SU-DHL-6 (cell line): ENCODE measurements around the gene NBPF3.

Experiments
- H2AFZ ChIP-seq: fragments of 200-600 bp; sonication (generic); 2 replicates; pipeline ENCODE4 v1.6.1; 2014; ENCODE audit warnings: low read depth, mild to moderate bottlenecking, moderate library complexity, mixed read lengths, antibody characterized with exemption, low read length; ENCODE audit not compliant: severe bottlenecking
- H3F3A ChIP-seq: fragments of 200-600 bp; shearing (Covaris generic); 2 replicates; pipeline ENCODE4 v1.6.0; 2016; ENCODE audit warnings: antibody characterized with exemption, mild to moderate bottlenecking; ENCODE audit not compliant: insufficient read depth
- H3K27ac ChIP-seq: fragments of 200-600 bp; sonication (generic); 2 replicates; pipeline ENCODE4 v1.5.1; 2016; ENCODE audit warnings: low read depth, mild to moderate bottlenecking, low read length, moderate library complexity, mixed read lengths
- H3K27me3 ChIP-seq: fragments of 200-600 bp; sonication (generic), shearing (Covaris generic); 2 replicates; pipeline ENCODE4 v1.6.0; 2014; ENCODE audit warnings: mild to moderate bottlenecking, low read length
- H3K36me3 ChIP-seq: fragments of 200-600 bp; sonication (generic); 2 replicates; pipeline ENCODE4 v1.6.1; 2014; ENCODE audit warnings: mild to moderate bottlenecking, low read length, mixed read lengths
- H3K4me2 ChIP-seq: fragments of 300-600, 200-600 bp; shearing (Covaris generic), sonication (generic); 2 replicates; pipeline ENCODE4 v1.6.0; 2014; ENCODE audit warnings: low read length, low read depth, mild to moderate bottlenecking; ENCODE audit not compliant: poor library complexity, severe bottlenecking
- H3K4me3 ChIP-seq: fragments of 200-600 bp; sonication (generic); 2 replicates; pipeline ENCODE4 v1.5.1; 2014; ENCODE audit warnings: antibody characterized with exemption, low read length, mild to moderate bottlenecking, mixed read lengths; ENCODE audit not compliant: insufficient read depth, poor library complexity, severe bottlenecking
- H3K79me2 ChIP-seq: fragments of 200-600 bp; sonication (generic); 2 replicates; pipeline ENCODE4 v1.6.1; 2014; ENCODE audit warnings: mild to moderate bottlenecking, low read length, moderate library complexity; ENCODE audit not compliant: insufficient read depth
- H3K9ac ChIP-seq: fragments of 200-600 bp; sonication (generic); 2 replicates; pipeline ENCODE4 v1.7.0; 2014; ENCODE audit warnings: mild to moderate bottlenecking, low read length
- H3K9me2 ChIP-seq: fragments of 200-600 bp; sonication (generic); replicated peaks from 2 replicates; pipeline ENCODE4 v1.6.1; 2014; ENCODE audit warnings: low read length; ENCODE audit not compliant: insufficient read depth
- H3K9me3 ChIP-seq: fragments of 200-600 bp; sonication (generic); 2 replicates; pipeline ENCODE4 v1.6.1; 2014; ENCODE audit warnings: low read length, mixed read lengths; ENCODE audit not compliant: insufficient read depth
- H4K20me1 ChIP-seq: fragments of 200-600 bp; sonication (generic); 2 replicates; pipeline ENCODE4 v1.6.1; 2014; ENCODE audit warnings: low read depth, mild to moderate bottlenecking, antibody characterized with exemption, low read length, moderate library complexity, mixed read lengths
- CTCF ChIP-seq: fragments of 200-600 bp; sonication (generic); IDR thresholded peaks from one replicate; pipeline ENCODE4 v1.5.1; 2017; ENCODE audit warnings: antibody characterized with exemption, mild to moderate bottlenecking, low read length, moderate library complexity; ENCODE audit not compliant: insufficient read depth, poor library complexity, severe bottlenecking
- EZH2phosphoT487 ChIP-seq: fragments of 200-600 bp; sonication (generic), shearing (Covaris generic); conservative IDR thresholded peaks from 2 replicates; pipeline ENCODE4 v1.6.1; 2018; ENCODE audit warnings: mild to moderate bottlenecking, antibody characterized with exemption, low read length, moderate library complexity, mixed read lengths

Gene NBPF3

GRCh38 chr1:21520899-21521716 is 81.2 kb downstream of the NBPF3 start:
- Histone ChIP-seq H3K27me3 (no peaks in the 10 kb centered on the region), H3K9ac (no peak overlapping the region)

GRCh38 chr1:21521717-21522060 is 81.8 kb downstream of the NBPF3 start:
- Histone ChIP-seq H3K36me3 (no peaks in the 10 kb centered on the region), H2AFZ (no peak overlapping the region), H3K4me3 (no peak overlapping the region), H3F3A (peaks cover 41% of the 10 kb centered on the region), H3K9ac (no peak overlapping the region), H3K79me2 (no peaks in the 10 kb centered on the region), H3K27ac (no peak overlapping the region), H3K27me3 (no peaks in the 10 kb centered on the region), H3K9me3 (no peaks in the 10 kb centered on the region), H3K9me2 (no peaks in the 10 kb centered on the region), H3K4me2 (no peak overlapping the region), H4K20me1 (no peaks in the 10 kb centered on the region)
- no peak for TF ChIP-seq EZH2phosphoT487

More at GRCh38 chr1:21520899-21521716, 81.2 kb downstream of the NBPF3 start:
- peaks cover 42% of the 10 kb centered on the region for H3F3A ChIP-seq
- no peaks in the 10 kb centered on the region for H3K9me2 ChIP-seq
- H3K27ac ChIP-seq, result no peak overlapping the region
- no peaks in the 10 kb centered on the region for H4K20me1 ChIP-seq
- H3K79me2 ChIP-seq, result no peaks in the 10 kb centered on the region
- H3K4me2 ChIP-seq, result no peak overlapping the region
- no peaks in the 10 kb centered on the region for H3K9me3 ChIP-seq
- H3K4me3 ChIP-seq, result no peak overlapping the region
- no peaks in the 10 kb centered on the region for H3K36me3 ChIP-seq
- TF ChIP-seq CTCF (no peak), EZH2phosphoT487 (no peak)
- H2AFZ ChIP-seq, result no peak overlapping the region

- H3K27me3 ChIP-seq, result no peaks in the 10 kb centered on the region
Measured at GRCh38 chr1:21522525-21523038, 82.6 kb downstream of the NBPF3 start.

More at GRCh38 chr1:21522525-21523038, 82.6 kb downstream of the NBPF3 start:
- H3K27ac ChIP-seq, result no peak overlapping the region
- no peak overlapping the region for H3K4me3 ChIP-seq
- no peaks in the 10 kb centered on the region for H3K9me3 ChIP-seq
- H3K4me2 ChIP-seq, result no peak overlapping the region
- H4K20me1 ChIP-seq, result no peaks in the 10 kb centered on the region
- no peak overlapping the region for H2AFZ ChIP-seq
- peaks cover 33% of the 10 kb centered on the region for H3F3A ChIP-seq
- no peaks in the 10 kb centered on the region for H3K79me2 ChIP-seq
- no peaks in the 10 kb centered on the region for H3K9me2 ChIP-seq
- no peak for TF ChIP-seq CTCF
- no peak overlapping the region for H3K9ac ChIP-seq
- no peaks in the 10 kb centered on the region for H3K36me3 ChIP-seq
